ENCODE measurements around the gene TRIM51.

The TRIM51 gene

GRCh38 chr11:55914482-55914881 lies 31.4 kb downstream of the TRIM51 start, which contains the start of gene OR5W2:
OR5W2 (minus strand) TSS chr11:55914582; CDS start chr11:55914582, 0 bp downstream.
- H3K4me1 ChIP-seq (ENCODE audit: control insufficient read depth, insufficient read depth, low read length) = no peaks in the 10 kb centered on the region
- no peak within 1 kb of the TSS for H3K4me3 ChIP-seq (ENCODE audit: low read depth, low read length)
- H3K9me3 ChIP-seq (ENCODE audit: control insufficient read depth, insufficient read depth, low read length) = no peaks in the 10 kb centered on the region
- no peak within 1 kb of the TSS for H3K9ac ChIP-seq (ENCODE audit: low read depth, low read length)
- no peaks in the 10 kb centered on the region for H3K36me3 ChIP-seq (ENCODE audit: control insufficient read depth, insufficient read depth, low read length)
- no peaks in the 10 kb centered on the region for H3K27me3 ChIP-seq (ENCODE audit: control insufficient read depth, insufficient read depth, low read length)

- H3K9me3 ChIP-seq (ENCODE audit: control insufficient read depth, insufficient read depth, low read length) = no peaks in the 10 kb centered on the region
- no peak overlapping the region for H3K9ac ChIP-seq (ENCODE audit: low read depth, low read length)
- no peaks in the 10 kb centered on the region for H3K36me3 ChIP-seq (ENCODE audit: control insufficient read depth, insufficient read depth, low read length)
- H3K4me3 ChIP-seq (ENCODE audit: low read depth, low read length) = no peak overlapping the region
- no peaks in the 10 kb centered on the region for H3K27me3 ChIP-seq (ENCODE audit: control insufficient read depth, insufficient read depth, low read length)
- no peaks in the 10 kb centered on the region for H3K4me1 ChIP-seq (ENCODE audit: control insufficient read depth, insufficient read depth, low read length)
These were observed 37.4 kb downstream of the TRIM51 start for GRCh38 chr11:55920537-55920936.

- Histone ChIP-seq H3K4me1 (ENCODE audit: control insufficient read depth, insufficient read depth, low read length) (no peaks in the 10 kb centered on the region), H3K4me3 (ENCODE audit: low read depth, low read length) (no peak within 1 kb of the TSS), H3K36me3 (ENCODE audit: control insufficient read depth, insufficient read depth, low read length) (no peaks in the 10 kb centered on the region), H3K9me3 (ENCODE audit: control insufficient read depth, insufficient read depth, low read length) (no peaks in the 10 kb centered on the region), H3K9ac (ENCODE audit: low read depth, low read length) (no peak within 1 kb of the TSS), H3K27me3 (ENCODE audit: control insufficient read depth, insufficient read depth, low read length) (no peaks in the 10 kb centered on the region)
These were observed 53.2 kb downstream of the TRIM51 start, which contains the start of gene OR5I1 for GRCh38 chr11:55936300-55936699. OR5I1 (minus strand) TSS chr11:55936400; CDS start chr11:55936400, 0 bp downstream.
